GM18526 (cell line): ENCODE measurements around the gene FAM241B.

ENCODE experiments used
- POLR2A ChIP-seq: IDR thresholded peaks from 3 replicates; pipeline ENCODE4 v1.6.1; 2011; ENCODE audit not compliant: insufficient read length; ENCODE audit errors: extremely low read depth

FAM241B gene

GRCh38 chr10:69663369-69663947 is 33.4 kb downstream of the FAM241B start:
- TF ChIP-seq POLR2A, result no peak

- no peak for TF ChIP-seq POLR2A
These were observed 35.6 kb downstream of the FAM241B start for GRCh38 chr10:69665474-69666320.

- TF ChIP-seq POLR2A, result no peak
These were observed 36.7 kb downstream of the FAM241B start for GRCh38 chr10:69666756-69667155.

GRCh38 chr10:69668721-69669120 is 38.7 kb downstream of the FAM241B start:
- no peak for TF ChIP-seq POLR2A

GRCh38 chr10:69669409-69669808 is 39.4 kb downstream of the FAM241B start:
- TF ChIP-seq POLR2A, result no peak

- TF ChIP-seq POLR2A, result no peak
These were observed 43.5 kb downstream of the FAM241B start for GRCh38 chr10:69673521-69673920.

GRCh38 chr10:69674786-69675185 is 44.7 kb downstream of the FAM241B start:
- TF ChIP-seq POLR2A, result no peak

- TF ChIP-seq POLR2A, result no peak
These were observed 46.3 kb downstream of the FAM241B start for GRCh38 chr10:69676301-69676700.

GRCh38 chr10:69677985-69678654 is 48.1 kb downstream of the FAM241B start:
- TF ChIP-seq POLR2A, result no peak

GRCh38 chr10:69679736-69680135 is 49.7 kb downstream of the FAM241B start:
- TF ChIP-seq POLR2A, result no peak

- TF ChIP-seq POLR2A, result no peak
These were observed 50.6 kb downstream of the FAM241B start for GRCh38 chr10:69680610-69681009.

- no peak for TF ChIP-seq POLR2A
These were observed 51.4 kb downstream of the FAM241B start for GRCh38 chr10:69681436-69681835.

- no peak for TF ChIP-seq POLR2A
These were observed 53.0 kb downstream of the FAM241B start for GRCh38 chr10:69682955-69683474.
